ENCODE data around the gene TTC34.

Gene TTC34

DNA sequence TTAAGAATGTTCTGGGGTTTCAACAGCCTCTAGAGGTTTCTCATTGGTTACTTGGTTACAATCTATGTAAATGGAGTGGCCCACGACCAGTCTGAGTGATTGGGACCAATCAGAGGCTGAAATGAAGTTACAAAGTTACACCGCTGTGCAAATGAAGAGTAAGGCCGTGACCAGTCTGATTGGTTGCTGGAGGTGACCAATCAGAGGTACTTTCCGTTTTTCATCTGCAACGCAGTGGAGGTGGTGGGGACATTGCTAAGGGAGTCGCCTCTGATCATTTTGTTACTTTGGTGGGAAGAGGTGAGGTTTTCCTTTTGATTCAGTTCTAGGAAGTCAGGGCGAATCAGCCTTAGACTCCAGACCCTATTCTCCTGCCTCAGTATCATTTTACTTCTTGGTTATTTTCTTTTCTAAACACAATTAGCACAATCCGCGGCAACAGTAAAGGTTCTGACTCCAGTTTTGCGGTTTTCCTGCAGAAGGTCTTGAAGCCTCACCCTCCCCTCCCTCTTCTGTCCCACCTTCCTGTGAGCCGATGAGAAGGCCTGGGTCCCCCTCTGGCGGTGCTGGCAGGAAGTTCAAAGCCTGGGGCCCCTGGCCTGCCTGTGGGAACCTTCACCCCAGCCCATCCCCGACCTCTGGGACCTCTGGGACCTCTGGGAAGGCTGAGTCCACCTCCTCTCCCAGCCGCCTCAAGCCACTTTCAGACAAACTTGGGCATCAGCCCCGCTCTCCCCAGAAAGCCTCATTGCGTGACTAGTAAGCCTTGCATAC is 38.7 kb upstream of the TTC34 start:
- H3K4me3 ChIP-seq (replicated peaks in 1 of 2; ENCODE audit: low read depth in 2 of 2, low read length in 2 of 2), result no peak overlapping the region
- no peak for DNase-seq (ENCODE audit: low read depth in 2 of 2)
- no peak for TF ChIP-seq CTCF (IDR thresholded peaks at IDR 0.05; ENCODE audit: low read depth, low read length)

DNA sequence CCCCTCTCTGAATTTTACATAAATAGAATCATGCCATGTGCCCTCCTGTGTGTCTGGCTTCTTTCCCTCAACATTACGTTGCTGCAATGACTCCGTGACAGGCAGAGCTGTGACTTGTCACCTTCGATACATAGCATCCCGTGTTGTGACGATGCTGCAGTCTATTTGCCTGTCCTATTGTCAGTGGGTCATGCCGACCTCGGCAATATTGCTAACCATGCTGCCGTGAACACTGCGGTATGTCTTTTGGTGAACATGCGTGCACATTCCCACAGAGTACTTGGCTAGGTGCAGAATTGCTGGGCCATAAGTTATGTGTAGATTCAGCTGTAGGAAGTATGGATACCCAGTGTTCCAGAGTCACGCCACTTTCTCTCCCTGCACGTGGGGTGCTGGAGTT is 36.3 kb upstream of the TTC34 start:
- TF ChIP-seq CTCF (IDR thresholded peaks at IDR 0.05; ENCODE audit: low read depth, low read length), result no peak
- DNase-seq (ENCODE audit: low read depth in 2 of 2), result no peak
- no peak overlapping the region for H3K4me3 ChIP-seq (replicated peaks in 1 of 2; ENCODE audit: low read depth in 2 of 2, low read length in 2 of 2)

GRCh38 chr1:2837316-2837715 is 35.8 kb upstream of the TTC34 start:
- no peak overlapping the region for H3K4me3 ChIP-seq (replicated peaks in 1 of 2; ENCODE audit: low read depth in 2 of 2, low read length in 2 of 2)
- no peak for DNase-seq (ENCODE audit: low read depth in 2 of 2)
- no peak for TF ChIP-seq CTCF (IDR thresholded peaks at IDR 0.05; ENCODE audit: low read depth, low read length)

DNA sequence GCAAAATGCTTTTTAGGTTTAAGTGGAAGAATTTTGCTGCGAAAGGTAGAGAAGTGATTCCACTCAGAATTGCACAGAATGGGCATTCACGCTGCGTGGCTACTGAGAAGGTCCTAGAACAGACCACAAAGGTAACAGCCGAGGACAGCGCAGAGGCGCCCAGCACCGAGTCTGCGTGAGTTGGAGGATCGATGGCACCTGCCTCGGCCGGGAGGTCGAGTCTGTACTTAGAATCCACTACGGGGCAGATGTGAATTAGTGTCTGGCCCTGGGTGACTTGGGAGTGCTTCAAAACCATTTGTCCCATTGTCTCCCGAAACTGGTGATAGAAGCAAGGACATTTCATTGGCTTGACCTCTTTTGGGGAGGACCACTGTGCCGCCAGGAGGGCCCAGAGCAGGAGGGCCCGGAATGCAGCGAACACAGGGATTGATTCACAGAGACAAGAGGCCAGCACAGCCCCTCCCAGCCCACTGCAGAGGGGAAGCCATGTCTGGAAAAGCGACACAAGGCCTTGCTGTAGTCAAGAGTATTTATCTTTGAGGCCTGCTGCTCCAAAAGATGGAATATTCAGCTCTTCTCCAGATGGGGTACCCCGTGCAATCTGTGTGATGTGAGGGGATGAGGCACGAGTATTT is 35.0 kb upstream of the TTC34 start:
- no peak for DNase-seq (ENCODE audit: low read depth in 2 of 2)
- H3K4me3 ChIP-seq (replicated peaks in 1 of 2; ENCODE audit: low read depth in 2 of 2, low read length in 2 of 2), result no peak overlapping the region

GRCh38 chr1:2835650-2836159 is 34.2 kb upstream of the TTC34 start:
- no peak for TF ChIP-seq CTCF (IDR thresholded peaks at IDR 0.05; ENCODE audit: low read depth, low read length)
- no peak for DNase-seq (ENCODE audit: low read depth in 2 of 2)
- no peak overlapping the region for H3K4me3 ChIP-seq (replicated peaks in 1 of 2; ENCODE audit: low read depth in 2 of 2, low read length in 2 of 2)

More for the DNA sequence above, 35.0 kb upstream of the TTC34 start:
- no peak for TF ChIP-seq CTCF (IDR thresholded peaks at IDR 0.05; ENCODE audit: low read depth, low read length)

DNA sequence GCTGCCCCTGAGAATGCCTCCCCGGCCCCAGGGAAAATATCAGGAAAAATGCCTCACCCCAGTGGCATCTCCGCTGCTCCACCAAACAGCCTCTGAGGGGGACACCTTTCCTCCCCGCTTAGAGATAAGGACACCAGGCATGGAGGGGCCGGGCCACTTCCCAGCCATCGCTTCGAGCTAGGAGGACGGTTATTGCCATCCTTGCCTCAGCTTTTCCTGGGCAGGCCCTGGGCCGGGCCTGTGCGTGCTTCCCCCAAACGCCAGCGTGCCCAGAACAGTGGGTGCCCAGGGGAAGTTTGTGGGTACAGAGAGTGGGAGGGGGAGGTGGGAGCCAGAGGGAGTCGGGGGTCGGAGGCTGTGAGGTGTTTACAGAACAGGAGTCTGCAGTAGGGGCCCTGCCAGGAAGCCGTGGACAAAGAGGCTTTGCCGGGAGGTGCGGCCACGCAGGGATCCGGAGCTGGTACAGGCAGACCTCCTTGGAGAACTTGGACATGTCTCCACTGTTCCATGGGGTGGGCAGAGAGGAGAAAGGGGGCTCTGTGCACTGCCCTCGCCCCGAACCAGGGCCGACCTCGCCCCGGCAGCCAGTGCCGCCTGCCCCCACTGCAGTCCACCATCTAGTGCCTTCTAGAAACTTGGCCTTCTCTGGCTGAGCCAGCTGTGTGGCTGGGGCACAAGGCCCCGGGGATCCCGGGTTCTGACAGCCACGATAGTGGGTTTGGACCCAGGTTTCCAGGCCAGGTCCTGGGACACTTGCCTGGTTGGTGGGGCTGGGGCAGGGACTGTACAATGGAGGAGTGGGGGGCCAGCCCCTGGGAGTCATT is 33.5 kb upstream of the TTC34 start:
- no peak for DNase-seq (ENCODE audit: low read depth in 2 of 2)
- TF ChIP-seq CTCF (IDR thresholded peaks at IDR 0.05; ENCODE audit: low read depth, low read length), result no peak

More for the DNA sequence above, 33.5 kb upstream of the TTC34 start:
- no peak overlapping the region for H3K4me3 ChIP-seq (replicated peaks in 1 of 2; ENCODE audit: low read depth in 2 of 2, low read length in 2 of 2)
